GM12878 (cell line): ENCODE results near the gene ZNF226. TPM values are rescaled to one million over a fixed set of nuclear protein-coding genes. Genes with fewer than 3 reads are reported as not detected.
"Not testable (repeated sequence)": the region's sequence is repeated elsewhere in the genome, so short reads cannot be mapped to it uniquely, and the experiment has no call there.

Source experiments
- ATAC-seq: fragments of 200-7000 bp; cut with Tn5 transposase; 3 replicates; pipeline ENCODE4 v1.9.1; 2020; ENCODE audit warnings: mild to moderate bottlenecking, moderate library complexity
- BruUV-seq: library from RNA; stranded (reverse); fragments of 400-500 nt; replicated peaks from 2 replicates; lab custom pipeline; 2021; lab: Mats Ljungman, UMichigan
- CTCF ChIA-PET: fragments of 300-600 bp; sonication (Branson Sonifier 250); formaldehyde crosslinking; extraction: SDS; loops from one replicate; lab custom pipeline; 2021; ENCODE audit warnings: inconsistent platforms; lab: Yijun Ruan, JAX
- POLR2A ChIA-PET: fragments of 350-600 bp; formaldehyde crosslinking; extraction: SDS; loops from one replicate; lab custom pipeline; 2021; ENCODE audit warnings: inconsistent platforms; lab: Charles Lee
- RAD21 ChIA-PET: fragments of 300-600 bp; sonication (Branson Sonifier 250); formaldehyde crosslinking; loops from one replicate; lab custom pipeline; 2023; ENCODE audit warnings: antibody characterized with exemption; ENCODE audit not compliant: unreplicated experiment; lab: Charles Lee
- SMC1A ChIA-PET: fragments of 300-600 bp; sonication (Branson Sonifier 250); formaldehyde crosslinking; loops from one replicate; lab custom pipeline; 2023; ENCODE audit not compliant: unreplicated experiment, uncharacterized antibody; lab: Charles Lee
- DNase-seq: peaks from one replicate; pipeline ENCODE4 v3.0.0-alpha.2; 2011; ENCODE audit warnings: low read depth, low spot score
- FAIRE-seq: peaks from 3 replicates; lab custom pipeline; 2011; peaks lifted over from hg19 to GRCh38; lab: Jason Lieb, UNC
- H2AFZ ChIP-seq: 2 replicates; pipeline ENCODE4 v1.6.0; 2011; ENCODE audit warnings: low read depth, low read length, control low read depth; ENCODE audit not compliant: control insufficient read depth
- H3K27ac ChIP-seq: 2 replicates; pipeline ENCODE4 v1.5.1; 2011; ENCODE audit warnings: control low read depth; ENCODE audit not compliant: control insufficient read depth, insufficient read depth
- H3K27me3 ChIP-seq, 2 experiments: replicated peaks in 1 of 2; 2 replicates each; pipeline versions ENCODE4 v1.6.0 to v1.6.1; 2011; ENCODE audit warnings: low read length in 1 of 2; ENCODE audit not compliant: control insufficient read depth in 2 of 2, insufficient read depth in 2 of 2
- H3K36me3 ChIP-seq, 2 experiments: 2 replicates each; pipeline ENCODE4 v1.5.1; 2011; ENCODE audit warnings: low read length in 1 of 2; ENCODE audit not compliant: control insufficient read depth in 2 of 2, insufficient read depth in 2 of 2
- H3K4me1 ChIP-seq: 2 replicates; pipeline ENCODE4 v1.6.1; 2011; ENCODE audit warnings: mild to moderate bottlenecking, low read length, moderate library complexity, mixed read lengths; ENCODE audit not compliant: control insufficient read depth, insufficient read depth
- H3K4me2 ChIP-seq: 2 replicates; pipeline ENCODE4 v1.6.0; 2011; ENCODE audit warnings: control low read depth; ENCODE audit not compliant: control insufficient read depth, insufficient read depth
- H3K4me3 ChIP-seq: fragments of 200-600 bp; sonication (generic); 2 replicates; pipeline ENCODE4 v1.5.1; 2016
- H3K79me2 ChIP-seq: 2 replicates; pipeline ENCODE4 v1.6.0; 2011; ENCODE audit warnings: low read length; ENCODE audit not compliant: control insufficient read depth, insufficient read depth
- H3K9ac ChIP-seq: 2 replicates; pipeline ENCODE4 v1.8.0; 2011; ENCODE audit warnings: low read length, control low read depth, mixed read lengths; ENCODE audit not compliant: control insufficient read depth, insufficient read depth
- H3K9me3 ChIP-seq: replicated peaks from 3 replicates; pipeline ENCODE4 v1.5.1; 2011; ENCODE audit warnings: mild to moderate bottlenecking, low read length; ENCODE audit not compliant: control insufficient read depth, insufficient read depth
- H4K20me1 ChIP-seq: 2 replicates; pipeline ENCODE4 v1.6.0; 2011; ENCODE audit not compliant: control insufficient read depth, insufficient read depth
- BACH1 ChIP-seq: fragments of 450-650 bp; IDR thresholded peaks from 2 replicates; pipeline ENCODE4 v1.6.1; 2017; ENCODE audit warnings: mild to moderate bottlenecking, borderline replicate concordance
- ESRRA ChIP-seq: IDR thresholded peaks from 2 replicates; pipeline ENCODE4 v1.6.1; 2012; ENCODE audit warnings: mild to moderate bottlenecking, low read length, improper control_type of control experiment
- HCFC1 ChIP-seq: fragments of 150-350 bp; IDR thresholded peaks from 2 replicates; pipeline ENCODE4 v1.6.1; 2014; ENCODE audit warnings: low read length
- NR2C2 ChIP-seq: IDR thresholded peaks from 2 replicates; pipeline ENCODE4 v1.6.1; 2011; ENCODE audit warnings: borderline replicate concordance, low read depth; ENCODE audit not compliant: control insufficient read depth, insufficient read length
- NRF1 ChIP-seq: conservative IDR thresholded peaks from 2 replicates; pipeline ENCODE4 v1.6.1; 2011; ENCODE audit warnings: mild to moderate bottlenecking, low read depth, low read length, improper control_type of control experiment
- PML ChIP-seq: IDR thresholded peaks from 2 replicates; pipeline ENCODE4 v1.6.1; 2012; ENCODE audit warnings: low read length, inconsistent platforms
- STAT3 ChIP-seq: IDR thresholded peaks from 2 replicates; pipeline ENCODE4 v1.6.1; 2011; ENCODE audit warnings: low read depth, low read length, improper control_type of control experiment
- WGBS: methylation state at CpG from one replicate; pipeline ENCODE4 v1.1.6; 2016; ENCODE audit warnings: low lambda C conversion rate; ENCODE audit not compliant: insufficient replicate concordance, insufficient coverage; ENCODE audit errors: missing lambda C conversion rate; 5-methylcytosine and 5-hydroxymethylcytosine counted together
- in situ Hi-C: fragments of 300-500 bp; cut with MboI; formaldehyde crosslinking; loops from 9 replicates; pipeline ENCODE4 v1.14.3; 2018; ENCODE audit warnings: mixed read lengths
- intact Hi-C: fragments of 100-400 bp; cut with micrococcal nuclease; formaldehyde crosslinking; loops from one replicate; pipeline ENCODE4 v1.14.2; 2022; ENCODE audit not compliant: unreplicated experiment
- polyA plus RNA-seq, 11 experiments: library from polyadenylated mRNA; depleted of rRNA in 4 of 11; unstranded in 6 of 11; stranded (reverse) in 5 of 11; fragments of >200 nt; fragmentation: Nextera tagmentation in 4 of 11; fragmentation: Illumina TruSeq in 1 of 11; extraction: Ambion mirVana in 4 of 11; extraction: Trizol in 1 of 11; gene quantifications; 1 replicate in 1 of 11; 2 replicates in 10 of 11; pipeline versions ENCODE4 v1.2.1 to v1.2.3, GENCODE V29; 2011 to 2016; ENCODE audit warnings: inconsistent platforms in 2 of 11, missing spikeins in 2 of 11, low read depth in 1 of 11
- total RNA-seq, 4 experiments: library from RNA; depleted of rRNA in 3 of 4; stranded (reverse); fragments of >200 nt in 3 of 4; fragmentation: Illumina TruSeq in 1 of 4; extraction: Trizol in 1 of 4; gene quantifications; 2 replicates each; pipeline versions ENCODE4 v1.2.1 to v1.2.3, GENCODE V29; 2013 to 2021
- TF ChIP-seq, protein P1 (sequence below): IDR thresholded peaks from 2 replicates; pipeline ENCODE4 v1.6.1; 2011; ENCODE audit warnings: low read depth, mild to moderate bottlenecking, low read length, moderate library complexity, borderline replicate concordance; ENCODE audit errors: extremely low read depth
- TF ChIP-seq, protein P2 (sequence below): IDR thresholded peaks from 2 replicates; pipeline ENCODE4 v1.6.1; 2011; ENCODE audit warnings: mild to moderate bottlenecking, low read depth, low read length, moderate library complexity; ENCODE audit not compliant: insufficient replicate concordance
- TF ChIP-seq, protein P3 (sequence below): IDR thresholded peaks from 2 replicates; pipeline ENCODE4 v1.6.1; 2012; ENCODE audit warnings: low read length, inconsistent platforms

The ZNF226 gene
- total and polyA plus RNA-seq, 10 of the 15 experiments (the other 5 are each of a cell fraction or from before 2014, with no cell fraction given), result 13.7 to 35.3 (median 18.3) TPM

DNA sequence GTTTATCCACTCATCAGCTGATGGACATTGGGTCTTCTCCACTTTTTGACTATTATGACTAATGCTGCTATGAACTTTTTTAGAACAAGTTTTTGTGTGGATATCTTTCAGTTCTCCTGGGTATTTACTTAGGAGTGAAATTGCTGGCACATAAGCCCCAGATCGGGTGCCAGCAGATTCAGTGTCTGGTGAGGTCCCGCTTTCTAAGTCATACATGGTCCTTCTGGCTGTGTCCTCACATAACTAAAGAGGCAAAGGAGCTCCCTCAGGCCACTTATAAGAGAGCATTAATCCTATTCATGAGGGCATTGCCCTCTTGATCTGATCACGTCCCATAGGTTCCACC lies 600 bp upstream of the ZNF226 start:
- Histone ChIP-seq H2AFZ (peak overlapping the region; percentile 100), H3K9me3 (peaks cover 9% of the 10 kb centered on the region), H3K36me3 (peaks cover 0 to 9% of the 10 kb centered on the region in 2 experiments; a peak in 1 of 4 replicates), H3K27ac (peak overlapping the region; percentile 89), H4K20me1 (no peaks in the 10 kb centered on the region), H3K9ac (peak overlapping the region; percentile 97; the same call in 1 of the 2 replicates), H3K4me1 (peaks cover 4% of the 10 kb centered on the region), H3K79me2 (peaks cover 11% of the 10 kb centered on the region), H3K4me3 (peak overlapping the region; percentile 90), H3K4me2 (peak overlapping the region; percentile 96), H3K27me3 (no peaks in the 10 kb centered on the region)
- no peak for FAIRE-seq
- intact Hi-C loops (loop anchor here (2.0 to 10.0 kb wide), 3 partner anchors 49 to 101 kb away; partner anchors contain the start of genes ZNF225 and ZNF227), in situ Hi-C loops (no loop called here)
- TSS peak; percentile 98 for BruUV-seq
- DNase-seq, result no peak
- TF ChIP-seq, protein P1, sequence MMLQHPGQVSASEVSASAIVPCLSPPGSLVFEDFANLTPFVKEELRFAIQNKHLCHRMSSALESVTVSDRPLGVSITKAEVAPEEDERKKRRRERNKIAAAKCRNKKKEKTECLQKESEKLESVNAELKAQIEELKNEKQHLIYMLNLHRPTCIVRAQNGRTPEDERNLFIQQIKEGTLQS, result no peak
- TF ChIP-seq HCFC1, result no peak
- TF ChIP-seq NRF1, result no peak
- TF ChIP-seq, protein P2, sequence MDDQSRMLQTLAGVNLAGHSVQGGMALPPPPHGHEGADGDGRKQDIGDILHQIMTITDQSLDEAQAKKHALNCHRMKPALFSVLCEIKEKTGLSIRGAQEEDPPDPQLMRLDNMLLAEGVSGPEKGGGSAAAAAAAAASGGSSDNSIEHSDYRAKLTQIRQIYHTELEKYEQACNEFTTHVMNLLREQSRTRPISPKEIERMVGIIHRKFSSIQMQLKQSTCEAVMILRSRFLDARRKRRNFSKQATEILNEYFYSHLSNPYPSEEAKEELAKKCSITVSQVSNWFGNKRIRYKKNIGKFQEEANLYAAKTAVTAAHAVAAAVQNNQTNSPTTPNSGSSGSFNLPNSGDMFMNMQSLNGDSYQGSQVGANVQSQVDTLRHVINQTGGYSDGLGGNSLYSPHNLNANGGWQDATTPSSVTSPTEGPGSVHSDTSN, result no peak
- no peak for TF ChIP-seq PML
- no peak for TF ChIP-seq STAT3
- no peak for TF ChIP-seq ESRRA
- no peak for TF ChIP-seq BACH1
- TF ChIP-seq, protein P3, sequence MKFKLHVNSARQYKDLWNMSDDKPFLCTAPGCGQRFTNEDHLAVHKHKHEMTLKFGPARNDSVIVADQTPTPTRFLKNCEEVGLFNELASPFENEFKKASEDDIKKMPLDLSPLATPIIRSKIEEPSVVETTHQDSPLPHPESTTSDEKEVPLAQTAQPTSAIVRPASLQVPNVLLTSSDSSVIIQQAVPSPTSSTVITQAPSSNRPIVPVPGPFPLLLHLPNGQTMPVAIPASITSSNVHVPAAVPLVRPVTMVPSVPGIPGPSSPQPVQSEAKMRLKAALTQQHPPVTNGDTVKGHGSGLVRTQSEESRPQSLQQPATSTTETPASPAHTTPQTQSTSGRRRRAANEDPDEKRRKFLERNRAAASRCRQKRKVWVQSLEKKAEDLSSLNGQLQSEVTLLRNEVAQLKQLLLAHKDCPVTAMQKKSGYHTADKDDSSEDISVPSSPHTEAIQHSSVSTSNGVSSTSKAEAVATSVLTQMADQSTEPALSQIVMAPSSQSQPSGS, result no peak
- no peak for TF ChIP-seq NR2C2
- 62% methylated on average over 3 of the region's 3 CpGs for WGBS
- RAD21 ChIA-PET, result interaction anchor here (0.9 to 1.6 kb wide), 4 partner anchors 22 to 419 kb away, joined by 3 to 11 read pairs (median 5); partner anchors contain the start of genes ZNF224 and ZNF227
- ATAC-seq, result peak; percentile 17; the same call in 2 of the 3 replicates
- CTCF ChIA-PET, result interaction anchor here (1.0 to 1.4 kb wide), 3 partner anchors 43 to 354 kb away, joined by 3 to 5 read pairs (median 3); no protein-coding TSS in a partner anchor
- POLR2A ChIA-PET, result interaction anchor here (1.1 to 2.5 kb wide), 6 partner anchors 11 to 140 kb away, joined by 3 to 16 read pairs (median 6); partner anchors contain the start of genes ZNF227, ZNF234 and ZNF235
- SMC1A ChIA-PET, result interaction anchor here (0.6 to 2.8 kb wide), 9 partner anchors 10 to 69 kb away, joined by 3 to 12 read pairs (median 3); partner anchors contain the start of gene ZNF227

DNA sequence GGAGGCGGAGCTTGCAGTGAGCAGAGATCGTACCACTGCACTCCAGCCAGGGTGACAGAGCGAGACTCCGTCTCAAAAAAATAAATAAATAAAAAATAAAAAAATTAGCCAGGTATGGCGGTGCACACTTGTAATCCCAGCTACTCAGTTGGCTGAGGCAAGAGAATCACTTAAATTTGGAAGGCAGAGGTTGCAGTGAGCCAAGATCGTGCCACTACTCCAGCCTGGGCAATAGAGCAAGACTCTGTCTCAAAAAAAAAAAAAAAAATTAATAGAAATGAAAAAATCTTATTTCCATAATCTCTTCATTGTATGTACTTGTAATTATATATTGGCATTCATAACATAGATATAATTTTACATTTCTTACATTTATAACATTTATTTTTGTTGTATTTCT lies 5.8 kb downstream of the ZNF226 start:
- DNase-seq, H3K4me3 ChIP-seq, H3K79me2 ChIP-seq, H3K4me2 ChIP-seq, ATAC-seq, H3K27ac ChIP-seq, H3K27me3 ChIP-seq, BruUV-seq, H2AFZ ChIP-seq, in situ Hi-C loops, intact Hi-C loops, H3K9ac ChIP-seq, FAIRE-seq, CTCF ChIA-PET, H3K4me1 ChIP-seq, RAD21 ChIA-PET, H4K20me1 ChIP-seq, SMC1A ChIA-PET: not testable (repeated sequence)
- WGBS, result 86% methylated on average over 6 of the region's 6 CpGs
- POLR2A ChIA-PET, result interaction anchor here (1.1 kb wide), 1 partner anchor 92 kb away, joined by 6 read pairs; no protein-coding TSS in a partner anchor
- Histone ChIP-seq H3K9me3 (peaks cover 23% of the 10 kb centered on the region), H3K36me3 (peaks cover 5 to 43% of the 10 kb centered on the region in 2 experiments)
